Measurements from ENCODE around the gene FOXN3.

- TF ChIP-seq CTCF (conservative IDR thresholded peaks at IDR 0.05; ENCODE audit: low read depth in 2 of 2) (no peak), ETS1 (IDR thresholded peaks at IDR 0.05) (no peak), STAT1 (IDR thresholded peaks at IDR 0.05; ENCODE audit: unreplicated experiment) (no peak), POLR2AphosphoS5 (IDR thresholded peaks at IDR 0.05; ENCODE audit: low read depth) (no peak), REST (IDR thresholded peaks at IDR 0.05; ENCODE audit: unreplicated experiment) (no peak), EZH2 (IDR thresholded peaks at IDR 0.05; ENCODE audit: low read depth, unreplicated experiment) (no peak), CREB1 (CRISPR knock-in tag; IDR thresholded peaks at IDR 0.05; ENCODE audit: low read depth) (no peak), JUNB (IDR thresholded peaks at IDR 0.05; ENCODE audit: unreplicated experiment) (no peak), ZNF462 (CRISPR knock-in tag; IDR thresholded peaks at IDR 0.05) (no peak), EZH2phosphoT487 (IDR thresholded peaks at IDR 0.05; ENCODE audit: unreplicated experiment) (no peak), NANOG (IDR thresholded peaks at IDR 0.05; ENCODE audit: borderline replicate concordance) (no peak), ZNF114 (CRISPR knock-in tag; IDR thresholded peaks at IDR 0.05) (no peak)
Observed at GRCh38 chr14:89365061-89365801, 51.8 kb downstream of the FOXN3 start.

All from GM23338 (cell line).